Measurements from ENCODE around the gene CHCHD6.

Gene CHCHD6

DNA sequence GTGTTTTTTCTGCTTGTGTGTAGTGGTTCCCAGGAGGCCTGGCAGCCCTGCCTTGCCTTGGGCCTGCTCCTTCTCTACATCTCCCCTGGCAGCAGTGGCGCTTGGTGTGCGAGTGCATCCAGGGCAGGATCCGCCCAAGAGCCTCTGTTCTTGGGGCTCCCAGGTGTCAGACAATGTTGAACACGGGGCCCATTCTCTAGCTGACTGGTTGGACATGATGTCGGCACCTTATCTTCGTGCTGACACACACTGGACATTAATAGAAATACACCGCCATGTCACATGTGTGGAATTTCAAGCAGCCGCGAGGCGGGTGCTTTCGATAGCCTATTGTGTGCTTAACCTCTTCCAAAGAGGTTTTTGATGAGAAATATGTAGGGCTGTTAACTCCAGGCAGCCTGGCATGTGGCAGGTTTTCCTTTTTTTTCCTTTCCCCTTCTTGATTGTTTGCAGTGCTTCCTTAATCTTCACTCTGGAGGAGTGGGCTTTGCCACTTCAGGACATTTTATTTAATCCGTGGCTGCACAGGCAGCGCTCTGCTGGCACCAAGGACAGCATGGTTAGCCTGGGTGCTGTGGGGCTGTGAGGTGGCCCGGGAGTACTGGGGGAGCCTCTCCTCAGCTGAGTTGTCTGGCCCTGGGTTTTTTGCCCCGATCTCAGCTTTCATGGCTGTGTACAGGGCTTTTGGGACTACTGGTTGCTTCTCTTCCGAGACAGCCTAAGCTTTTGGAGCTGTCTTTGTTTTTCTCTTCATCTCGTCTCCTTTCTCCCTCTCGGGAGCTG lies 42.5 kb downstream of the CHCHD6 start:
- DNase-seq, result no peak

DNA sequence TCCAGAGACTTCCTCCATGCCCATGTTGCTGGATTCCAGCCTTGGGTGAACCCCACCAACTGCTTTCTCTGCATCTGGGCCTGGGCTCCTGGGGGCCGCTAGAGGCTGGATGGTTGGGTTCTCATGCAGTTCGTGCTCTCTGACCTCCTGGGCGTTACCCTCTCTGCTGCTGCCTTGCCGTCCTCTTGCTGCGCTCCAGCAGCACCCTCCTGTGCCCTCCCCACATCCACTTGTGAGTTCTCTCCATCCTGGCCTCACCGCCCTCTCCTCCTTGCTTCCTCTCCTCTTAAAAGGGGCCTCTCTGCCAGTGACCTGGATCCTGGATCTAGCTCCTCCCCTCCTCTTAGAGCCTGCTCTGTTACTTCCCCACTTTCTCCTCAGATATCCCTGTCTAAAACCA lies 43.7 kb downstream of the CHCHD6 start:
- DNase-seq, result no peak

GRCh38 chr3:126748701-126749546 lies 44.9 kb downstream of the CHCHD6 start:
- DNase-seq, result no peak

DNA sequence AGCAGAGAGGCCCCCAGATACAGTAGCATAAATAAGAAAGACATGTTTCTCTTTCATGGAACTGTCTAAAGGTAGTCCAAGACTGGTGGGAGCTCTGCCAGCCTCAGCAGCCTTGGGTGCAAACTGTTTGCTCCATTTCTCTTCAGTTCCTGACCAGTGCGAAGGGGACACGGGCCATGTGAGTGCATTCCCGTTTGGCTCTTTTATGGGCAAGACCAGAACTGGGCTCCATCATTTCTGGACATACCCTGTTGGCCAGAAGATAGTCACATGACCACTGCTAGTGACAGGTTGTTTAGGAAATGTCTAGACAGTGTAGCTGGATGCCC lies 45.5 kb downstream of the CHCHD6 start:
- DNase-seq, result no peak

- no peak for DNase-seq
These were observed 46.1 kb downstream of the CHCHD6 start for GRCh38 chr3:126749931-126750755.

- DNase-seq, result no peak
These were observed 46.7 kb downstream of the CHCHD6 start for GRCh38 chr3:126750756-126751121.

DNA sequence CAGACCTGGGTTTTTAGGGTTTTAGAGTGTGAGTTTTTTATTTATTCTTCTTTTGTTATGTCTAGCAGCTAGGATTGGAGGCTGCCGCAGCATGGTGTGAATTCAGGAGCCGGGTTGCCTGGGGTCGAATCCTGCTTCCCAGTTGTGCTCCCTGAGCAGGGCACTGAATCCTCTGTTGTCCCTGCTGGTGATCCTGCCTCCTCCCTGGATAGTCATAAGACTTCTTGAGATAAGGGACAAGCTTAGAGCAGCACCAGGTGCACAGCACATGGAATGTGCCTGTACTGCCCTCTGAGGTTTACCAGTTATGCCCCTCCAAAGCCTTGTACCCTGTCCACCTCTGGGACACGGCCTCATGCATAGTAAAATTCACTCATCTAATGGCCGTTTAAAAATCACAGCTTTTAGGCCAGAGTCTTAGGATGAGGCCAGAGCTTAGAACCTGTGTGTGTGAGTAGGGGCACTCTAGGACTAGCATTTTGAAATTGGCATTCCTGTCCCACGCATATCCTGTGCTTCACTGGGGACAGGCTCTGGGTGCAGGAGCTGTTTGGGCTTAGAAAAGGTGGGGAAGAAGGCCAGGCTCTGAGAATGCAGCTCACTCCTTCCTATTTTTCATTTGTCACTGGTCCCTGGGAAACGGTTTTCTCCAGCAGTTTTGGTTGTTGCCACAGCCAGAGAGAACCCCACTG lies 47.7 kb downstream of the CHCHD6 start:
- DNase-seq, result no peak

- DNase-seq, result peak; percentile 84
These were observed 48.5 kb downstream of the CHCHD6 start for GRCh38 chr3:126752303-126753190.

DNA sequence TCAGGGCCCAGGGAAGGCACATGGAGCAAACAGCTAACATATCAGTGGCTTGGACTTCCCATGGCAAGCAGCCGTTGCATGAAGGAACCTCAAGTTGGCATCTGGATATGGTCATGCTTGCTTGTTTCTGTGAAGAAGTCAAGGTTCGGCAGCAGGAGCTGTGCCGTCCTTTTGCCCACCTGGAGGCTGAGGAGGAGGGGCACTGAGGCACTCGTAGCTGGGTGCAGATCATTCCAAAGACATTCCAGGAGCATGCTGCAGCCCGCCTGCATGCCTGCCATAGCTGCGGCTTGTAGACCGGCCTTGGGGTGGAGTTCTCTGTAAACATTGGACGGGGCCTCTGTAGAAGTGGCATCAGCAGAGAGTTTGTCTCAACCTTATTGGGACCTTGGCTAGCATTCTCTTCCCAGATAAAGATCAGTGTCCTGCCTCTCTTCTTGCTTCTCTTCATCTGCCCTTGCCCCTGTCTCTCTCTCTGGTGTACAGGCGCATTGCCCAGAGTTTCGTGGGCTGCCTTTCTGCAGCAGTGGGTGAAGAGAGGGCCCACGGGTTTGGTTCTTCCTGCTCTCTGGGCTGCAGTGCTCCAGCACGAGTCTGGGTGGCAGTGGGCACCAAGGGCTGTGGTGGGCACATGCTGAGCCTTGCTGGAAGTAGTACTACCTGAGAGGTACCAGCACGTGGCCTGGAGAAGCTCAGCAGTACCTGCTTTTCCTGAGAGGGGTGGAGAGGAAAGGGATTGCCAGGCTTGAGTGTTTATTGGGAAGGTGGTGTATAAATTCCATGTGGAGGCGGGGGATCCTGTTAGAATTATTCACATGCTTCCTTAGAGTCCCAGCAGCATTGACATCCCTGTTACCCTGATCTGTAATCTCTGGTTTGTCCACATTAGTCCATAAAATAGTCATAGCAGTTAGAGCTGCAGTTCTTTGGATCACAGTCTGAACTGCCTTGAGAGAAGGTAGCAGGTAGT lies 49.4 kb downstream of the CHCHD6 start:
- no peak for DNase-seq

DNA sequence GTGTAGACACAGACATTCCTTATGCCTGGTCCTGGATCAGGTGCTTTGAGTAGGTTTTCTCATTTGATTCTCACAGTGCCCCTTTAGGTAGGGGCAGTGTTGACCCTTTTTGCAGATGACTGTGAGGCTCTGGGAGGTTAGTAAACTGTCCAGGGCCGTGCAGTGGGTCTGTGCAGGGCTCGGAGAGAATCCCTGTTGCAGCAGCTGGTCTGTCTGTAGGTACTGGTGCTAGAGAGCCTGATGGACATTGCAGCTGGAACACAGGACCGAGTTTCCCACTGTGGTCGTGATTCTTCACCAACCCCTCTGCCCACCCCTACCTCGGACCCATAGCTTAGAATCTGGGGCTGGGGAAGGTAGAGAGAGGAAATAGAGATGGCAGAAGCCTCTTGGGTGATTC lies 51.8 kb downstream of the CHCHD6 start:
- DNase-seq, result no peak

DNA sequence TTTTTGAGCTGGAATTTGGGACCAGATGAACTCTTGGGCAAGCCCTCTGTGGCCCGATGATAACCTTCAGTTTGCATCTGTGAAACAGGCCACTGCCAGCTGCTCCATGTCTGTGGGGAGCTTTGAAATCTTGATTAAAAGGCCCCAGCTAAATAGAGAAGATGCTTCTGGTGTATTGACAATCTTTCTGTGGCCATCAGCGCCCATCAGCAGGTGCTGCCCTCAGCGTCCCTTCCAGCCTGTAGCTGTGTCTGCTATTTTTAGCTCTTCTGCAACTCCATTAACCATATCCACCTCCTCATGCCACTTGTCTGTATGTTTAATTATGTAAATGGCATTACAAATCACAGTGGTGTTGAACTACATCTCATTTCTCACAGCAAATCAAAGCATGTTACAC lies 54.0 kb downstream of the CHCHD6 start:
- no peak for DNase-seq

DNA sequence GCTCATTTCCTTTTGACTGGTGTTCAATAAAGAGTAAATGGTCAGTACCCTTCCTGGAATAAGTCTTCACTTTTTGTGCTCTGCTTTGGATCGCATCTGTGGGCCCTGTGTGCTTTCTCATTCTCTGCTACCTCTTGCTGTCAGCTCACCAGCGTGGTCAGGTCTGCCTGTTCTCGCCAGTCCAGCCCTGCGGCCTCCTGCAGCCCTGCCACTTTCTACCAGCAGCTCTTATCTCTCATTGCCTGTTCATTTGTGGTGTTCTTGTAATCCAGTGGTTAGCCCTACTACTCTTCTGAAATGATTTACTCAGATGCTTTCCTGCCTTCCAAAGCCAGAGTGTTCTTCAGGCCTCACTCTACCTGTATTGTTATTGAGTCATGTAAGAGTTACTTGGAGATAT lies 54.8 kb downstream of the CHCHD6 start:
- DNase-seq, result peak; percentile 86

- DNase-seq, result no peak
These were observed 56.5 kb downstream of the CHCHD6 start for GRCh38 chr3:126760541-126760940.

GRCh38 chr3:126763035-126763434 lies 59.0 kb downstream of the CHCHD6 start:
- no peak for DNase-seq

DNA sequence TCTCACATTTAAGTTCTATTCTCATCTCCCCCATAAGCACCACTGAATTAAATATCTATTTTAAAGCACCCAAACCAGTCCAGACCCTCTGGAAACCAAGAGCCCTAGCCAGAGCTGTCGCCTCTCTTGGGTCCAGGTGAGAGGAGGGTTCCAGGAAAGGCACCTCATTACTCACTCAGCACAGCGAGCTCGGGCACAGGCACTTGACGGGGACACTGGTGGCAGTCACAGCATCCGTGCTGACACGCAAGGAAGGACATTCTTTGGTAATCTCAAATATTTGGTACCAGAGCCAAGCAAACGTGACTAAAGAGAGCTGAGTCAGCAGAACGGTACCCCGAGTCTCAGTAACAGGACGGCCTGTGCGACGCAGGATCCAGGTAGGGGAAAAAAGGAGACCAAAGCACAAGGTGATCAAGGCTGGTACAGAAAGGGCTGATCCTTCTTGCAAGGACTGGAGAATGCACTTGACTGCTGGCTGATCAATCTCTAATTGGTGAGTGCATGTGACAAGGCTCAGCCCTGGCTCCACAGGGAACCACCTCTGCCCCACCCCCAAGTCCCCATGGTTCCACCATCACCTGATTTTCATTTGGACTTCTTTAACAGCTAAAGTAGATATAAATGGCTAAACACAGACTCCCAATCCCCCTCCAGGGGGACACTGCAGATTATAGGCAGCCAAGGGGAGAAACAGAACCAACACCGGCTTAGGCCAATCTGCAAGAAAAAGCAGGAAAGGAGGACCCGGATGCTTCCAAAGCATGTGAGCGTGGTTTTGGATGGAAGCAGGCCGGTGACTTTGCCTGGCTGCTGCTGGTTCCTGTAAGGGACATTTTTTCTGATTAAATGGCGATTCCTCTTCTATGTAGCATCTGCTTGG lies 61.4 kb downstream of the CHCHD6 start:
- no peak for DNase-seq

- no peak for DNase-seq
These were observed 62.6 kb downstream of the CHCHD6 start for GRCh38 chr3:126766653-126767052.

- no peak for DNase-seq
These were observed 64.9 kb downstream of the CHCHD6 start for GRCh38 chr3:126768903-126769302.

DNA sequence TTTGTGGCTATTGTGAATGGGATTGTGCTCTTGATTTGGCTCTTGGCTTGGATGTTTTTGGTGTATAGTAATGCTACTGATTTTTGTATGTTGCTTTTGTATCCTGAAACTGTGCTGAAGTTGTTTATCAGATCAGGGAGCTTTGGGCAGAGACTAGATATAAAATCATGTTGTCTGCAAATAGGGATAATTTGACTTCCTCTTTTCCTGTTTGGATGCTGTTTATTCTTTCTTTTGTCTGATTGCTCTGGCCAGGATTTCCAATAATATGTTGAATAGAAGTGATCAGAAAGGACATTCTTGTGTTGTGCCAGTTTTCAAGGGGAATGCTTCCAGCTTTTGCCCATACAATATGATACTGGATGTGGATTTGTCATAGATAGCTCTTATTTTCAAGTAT lies 66.1 kb downstream of the CHCHD6 start:
- DNase-seq, result peak; percentile 19

DNA sequence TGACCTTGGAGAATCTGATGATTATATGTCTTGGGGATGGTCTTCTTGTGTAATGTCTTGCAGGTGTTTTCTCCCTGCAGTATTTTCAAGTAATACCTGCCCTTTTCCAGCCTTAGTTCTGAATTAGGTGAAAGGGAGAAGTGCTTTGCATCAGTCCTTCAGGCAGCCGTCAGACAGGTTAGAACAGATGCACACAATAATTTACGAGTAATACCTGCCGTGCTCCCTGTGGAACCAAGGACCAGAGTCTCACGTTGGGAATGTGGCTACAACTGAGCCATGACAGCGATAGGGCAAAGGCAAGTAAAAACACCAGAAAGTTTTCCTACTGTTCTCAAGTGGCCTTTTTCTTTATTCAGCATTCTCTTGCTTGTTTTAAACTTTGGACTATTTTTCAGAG lies 69.1 kb downstream of the CHCHD6 start:
- DNase-seq, result no peak

DNA sequence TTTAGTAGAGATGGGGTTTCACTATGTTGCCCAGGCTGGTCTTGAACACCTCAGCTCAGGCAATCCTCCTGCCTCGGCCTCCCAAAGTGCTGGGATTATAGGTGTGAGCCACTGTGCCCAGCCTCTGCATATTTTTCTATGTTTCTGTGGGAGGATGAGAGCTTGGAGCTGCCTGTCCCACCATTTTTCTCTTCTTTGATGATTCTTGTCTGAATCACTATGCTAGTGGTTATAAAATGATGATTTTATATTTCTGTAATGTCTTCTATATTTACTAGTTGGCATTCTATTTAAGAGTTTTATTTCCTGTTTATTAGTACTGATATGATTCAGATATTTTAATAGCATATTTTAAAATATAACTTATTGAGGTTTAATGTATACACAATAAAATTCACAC lies 69.7 kb downstream of the CHCHD6 start:
- DNase-seq, result no peak

Data from OCI-M1 (cell line).